Measurements from ENCODE around the gene ATRX.

Gene ATRX

DNA sequence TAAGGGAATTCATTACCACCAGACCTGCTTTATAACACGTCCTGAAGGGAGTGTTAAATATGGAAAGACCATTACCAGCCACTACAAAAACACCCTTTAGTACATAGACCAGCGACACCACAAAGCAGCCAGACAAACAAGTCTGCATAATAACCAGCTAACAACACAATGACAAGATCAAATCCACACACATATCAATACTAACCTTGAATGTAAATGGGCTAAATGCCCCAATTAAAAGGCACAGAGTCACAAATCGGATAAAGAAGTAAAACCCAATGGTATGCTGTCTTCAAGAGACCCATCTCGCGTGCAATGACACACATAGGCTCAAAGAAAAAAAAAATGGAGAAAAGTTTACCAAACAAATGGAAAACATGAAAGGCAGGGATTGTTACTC is 302.0 kb downstream of the ATRX start:
- no peak for FAIRE-seq

DNA sequence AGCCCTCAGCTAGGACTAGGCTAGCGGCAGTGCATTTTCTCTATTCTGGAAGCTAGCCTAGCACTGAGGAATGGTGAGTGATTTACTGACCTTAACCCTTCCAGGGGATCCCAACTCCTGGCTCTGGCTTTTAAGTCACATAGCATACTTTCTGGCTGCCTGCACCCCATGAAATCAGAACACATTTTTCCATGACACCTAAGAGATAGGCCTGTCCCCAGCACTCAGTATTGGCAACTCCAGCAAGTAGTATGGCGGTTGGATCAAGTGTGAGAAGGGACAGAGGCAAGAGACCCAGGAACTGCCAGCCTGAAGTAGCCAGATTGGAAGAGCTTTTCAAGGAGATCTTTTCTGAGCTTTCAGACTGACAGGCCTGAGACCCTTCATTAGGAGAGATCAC is 330.6 kb downstream of the ATRX start:
- no peak for FAIRE-seq

All from colon (tissue), 2 donors.